Measurements from ENCODE around the gene TCIRG1.

TCIRG1 gene

DNA sequence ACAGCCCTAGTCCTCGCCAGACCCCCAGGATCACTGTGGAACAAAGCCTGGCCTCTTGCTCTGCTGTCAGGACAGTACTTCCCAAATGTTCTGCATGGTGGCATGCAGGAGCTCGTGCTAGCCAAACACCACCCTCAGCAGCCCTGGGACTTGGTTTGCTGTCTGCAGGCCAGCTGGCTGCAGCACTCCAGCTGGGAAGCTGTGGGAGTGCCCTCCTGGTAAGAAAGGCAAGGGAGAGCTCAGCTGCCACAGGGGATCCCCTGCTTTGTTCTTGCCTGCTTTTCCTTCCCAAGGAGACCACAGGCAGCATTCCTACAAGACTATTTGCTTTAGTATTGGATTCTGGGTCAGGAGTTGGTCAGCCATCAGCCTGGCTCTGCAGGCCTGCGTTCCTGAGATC, 27.9 kb downstream of the TCIRG1 start:
- no peak for DNase-seq (ENCODE audit: extremely low spot score)
- ChIA-PET CTCF (no interaction called here), POLR2A (no interaction called here)
- TF ChIP-seq, protein P1, sequence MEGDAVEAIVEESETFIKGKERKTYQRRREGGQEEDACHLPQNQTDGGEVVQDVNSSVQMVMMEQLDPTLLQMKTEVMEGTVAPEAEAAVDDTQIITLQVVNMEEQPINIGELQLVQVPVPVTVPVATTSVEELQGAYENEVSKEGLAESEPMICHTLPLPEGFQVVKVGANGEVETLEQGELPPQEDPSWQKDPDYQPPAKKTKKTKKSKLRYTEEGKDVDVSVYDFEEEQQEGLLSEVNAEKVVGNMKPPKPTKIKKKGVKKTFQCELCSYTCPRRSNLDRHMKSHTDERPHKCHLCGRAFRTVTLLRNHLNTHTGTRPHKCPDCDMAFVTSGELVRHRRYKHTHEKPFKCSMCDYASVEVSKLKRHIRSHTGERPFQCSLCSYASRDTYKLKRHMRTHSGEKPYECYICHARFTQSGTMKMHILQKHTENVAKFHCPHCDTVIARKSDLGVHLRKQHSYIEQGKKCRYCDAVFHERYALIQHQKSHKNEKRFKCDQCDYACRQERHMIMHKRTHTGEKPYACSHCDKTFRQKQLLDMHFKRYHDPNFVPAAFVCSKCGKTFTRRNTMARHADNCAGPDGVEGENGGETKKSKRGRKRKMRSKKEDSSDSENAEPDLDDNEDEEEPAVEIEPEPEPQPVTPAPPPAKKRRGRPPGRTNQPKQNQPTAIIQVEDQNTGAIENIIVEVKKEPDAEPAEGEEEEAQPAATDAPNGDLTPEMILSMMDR (IDR thresholded peaks at IDR 0.05; ENCODE audit: control extremely low read depth, extremely low read depth, low read depth, missing control alignments), result no peak

DNA sequence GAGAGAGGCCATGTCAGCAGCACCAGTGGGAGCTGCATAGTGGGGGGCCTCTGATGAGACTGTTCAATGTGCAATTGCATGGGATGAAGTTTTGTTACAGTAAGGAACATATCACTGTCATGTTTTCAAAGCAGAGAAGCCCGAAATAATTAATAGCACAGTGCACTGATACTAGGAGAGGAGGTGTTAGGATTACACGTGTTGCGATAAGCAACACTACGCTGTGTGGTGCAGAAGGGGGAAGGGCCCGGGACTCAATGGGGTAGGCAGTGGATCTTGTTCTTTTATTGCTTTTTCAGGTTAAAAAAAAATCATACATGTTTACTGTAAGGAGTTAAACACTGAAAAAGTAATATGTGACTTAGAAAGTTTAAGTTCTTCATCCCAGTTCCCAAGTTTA, 29.2 kb downstream of the TCIRG1 start:
- no peak for DNase-seq (ENCODE audit: extremely low spot score)
- CTCF ChIA-PET, result no interaction called here
- POLR2A ChIA-PET, result no interaction called here
- TF ChIP-seq, protein P1 (IDR thresholded peaks at IDR 0.05; ENCODE audit: control extremely low read depth, extremely low read depth, low read depth, missing control alignments), result no peak

DNA sequence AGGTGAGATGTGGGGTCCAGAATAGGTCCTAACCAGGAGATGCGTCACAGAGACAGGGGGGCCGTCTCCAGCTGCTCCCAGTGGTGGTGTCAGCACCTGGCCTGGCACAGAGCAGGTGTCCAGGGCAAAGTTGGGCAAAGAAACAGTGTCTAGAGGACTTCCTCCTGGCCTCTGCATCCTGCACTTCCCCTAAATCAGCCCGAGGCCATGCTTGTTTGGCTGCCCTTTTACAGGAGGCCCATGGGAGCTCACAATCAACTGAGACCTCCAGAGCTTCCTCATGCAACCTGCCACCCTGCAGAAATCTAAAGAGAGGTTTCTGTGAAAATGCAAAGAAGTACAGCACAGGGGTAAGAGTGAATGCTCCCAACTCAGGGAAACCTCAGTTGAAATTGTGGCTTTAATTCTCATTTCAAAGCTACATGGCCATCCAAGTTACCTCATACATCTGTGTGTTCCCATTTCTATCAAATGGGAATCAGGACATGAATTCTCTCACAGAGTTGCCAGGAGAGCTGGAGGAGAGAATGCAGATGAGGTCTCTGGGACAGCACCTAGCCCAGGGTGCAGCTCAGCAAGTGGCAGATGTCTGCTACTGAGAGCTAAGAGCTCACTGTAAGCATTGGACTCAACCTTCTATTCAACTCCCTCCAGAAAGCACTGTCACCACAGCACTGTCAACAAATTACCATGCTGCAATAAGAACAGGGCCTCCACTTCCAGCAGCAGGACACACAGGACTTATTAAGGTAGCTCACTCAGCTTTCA, 32.6 kb downstream of the TCIRG1 start:
- TF ChIP-seq, protein P1 (IDR thresholded peaks at IDR 0.05; ENCODE audit: control extremely low read depth, extremely low read depth, low read depth, missing control alignments), result no peak
- POLR2A ChIA-PET, result interaction anchor here (0.7 kb wide), 1 partner anchor 47 kb away, joined by 5 read pairs; no protein-coding TSS in a partner anchor
- no peak for DNase-seq (ENCODE audit: extremely low spot score)
- CTCF ChIA-PET, result interaction anchor here (1.4 to 1.6 kb wide), 3 partner anchors 10 to 46 kb away, joined by 4 to 6 read pairs (median 5); no protein-coding TSS in a partner anchor

DNA sequence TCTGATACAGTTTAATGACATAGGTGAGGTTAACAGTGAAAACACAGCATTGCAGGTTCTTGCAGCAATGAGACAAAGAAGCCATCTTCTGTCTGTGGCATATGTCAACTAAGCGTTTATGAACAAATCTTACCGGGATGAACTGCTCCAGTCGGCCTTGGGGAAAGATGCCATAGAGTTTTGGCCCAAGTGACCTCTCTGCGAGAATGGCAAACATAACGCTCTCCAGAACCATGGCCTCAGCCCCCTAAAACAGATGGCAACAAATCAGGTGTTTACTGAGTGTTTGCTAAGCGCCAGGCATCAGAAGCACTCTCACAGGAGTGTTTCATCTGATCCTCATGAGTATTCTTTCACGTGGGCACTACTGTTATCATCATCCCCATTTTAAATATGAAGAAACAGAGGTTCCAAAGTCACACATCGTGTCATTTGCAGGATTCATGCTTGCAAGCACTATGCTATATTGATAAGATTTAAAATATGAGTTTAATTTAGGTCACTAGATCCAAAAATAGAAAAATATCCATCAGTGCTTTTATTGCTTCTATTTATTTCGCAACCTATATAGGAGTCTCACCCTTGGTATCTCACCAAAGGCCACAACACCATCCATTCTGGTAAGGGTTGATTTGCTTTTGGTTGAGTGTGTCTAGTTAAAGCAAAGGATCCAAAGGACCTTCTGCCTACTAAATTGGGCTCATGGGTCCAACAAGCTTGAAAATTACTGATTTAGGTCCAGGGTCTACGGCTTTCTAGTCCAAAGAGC, 35.9 kb downstream of the TCIRG1 start:
- TF ChIP-seq, protein P1 (IDR thresholded peaks at IDR 0.05; ENCODE audit: control extremely low read depth, extremely low read depth, low read depth, missing control alignments), result no peak
- no peak for DNase-seq (ENCODE audit: extremely low spot score)
- POLR2A ChIA-PET, result no interaction called here
- CTCF ChIA-PET, result interaction anchor here (1.1 to 1.5 kb wide), 2 partner anchors 19 to 123 kb away, joined by 3 read pairs; no protein-coding TSS in a partner anchor

DNA sequence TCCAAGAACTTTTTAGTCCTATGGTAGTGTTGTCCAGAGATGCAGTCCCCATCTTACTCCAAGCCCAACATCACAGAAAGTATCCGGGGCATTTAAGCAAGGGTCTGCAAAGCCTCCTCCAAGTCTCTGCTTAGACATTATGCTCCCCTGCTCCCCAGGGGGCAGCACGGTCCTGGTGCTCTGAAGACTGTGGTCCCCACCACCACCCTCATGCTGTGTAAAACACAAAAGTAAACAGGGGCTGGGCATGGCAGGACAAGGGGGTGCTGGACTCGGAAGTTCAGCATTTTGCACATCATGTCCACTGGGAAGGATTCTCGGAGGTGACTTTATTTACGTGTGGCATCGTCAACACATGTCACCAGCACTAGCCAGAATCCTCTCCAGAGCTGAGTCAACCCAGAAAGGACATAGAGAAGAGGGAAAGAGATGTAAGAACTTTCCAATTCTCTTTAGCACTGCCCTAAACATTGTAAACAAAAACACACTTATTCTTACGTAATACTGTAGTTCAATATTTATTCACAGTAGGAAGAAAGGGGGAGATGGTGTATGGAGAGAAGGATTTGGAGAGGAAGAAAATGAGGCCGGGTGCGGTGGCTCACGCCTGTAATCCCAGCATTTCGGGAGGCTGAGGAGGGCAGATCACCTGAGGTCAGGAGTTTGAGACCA, 37.7 kb downstream of the TCIRG1 start:
- TF ChIP-seq, protein P1 (IDR thresholded peaks at IDR 0.05; ENCODE audit: control extremely low read depth, extremely low read depth, low read depth, missing control alignments), result peak; percentile 23
- ChIA-PET CTCF (interaction anchor here (1.1 to 1.5 kb wide), 2 partner anchors 20 to 121 kb away, joined by 3 read pairs; no protein-coding TSS in a partner anchor), POLR2A (no interaction called here)
- DNase-seq (ENCODE audit: extremely low spot score), result no peak
